ENCODE measurements around the gene ADAMTS2. TPM values are rescaled to one million over a fixed set of nuclear protein-coding genes. Genes with fewer than 3 reads are reported as not detected.

Gene ADAMTS2
- total and polyA plus RNA-seq, 10 donors: 4.0 to 101 (median 47.5) TPM

GRCh38 chr5:179168664-179169063 is 176.6 kb downstream of the ADAMTS2 start:
- Histone ChIP-seq H3K9me3 (no peaks in the 10 kb centered on the region), H3K4me1 (peaks cover 4 to 21% (median 14%) of the 10 kb centered on the region in 6 donors), H3K36me3 (peaks cover 0 to 9% (median 0%) of the 10 kb centered on the region in 6 donors), H3K4me3 (no peak overlapping the region), H3K27me3 (replicated peaks in 1 of 7) (peaks cover 0 to 25% (median 0%) of the 10 kb centered on the region in 7 donors), H3K27ac (no peak overlapping the region)
- intact Hi-C loops (cut with DNase I; ENCODE audit: low total_unique reads): no loop called here
- peak; percentile 42 for DNase-seq
- WGBS, 5 donors: 64 to 94% (median 76%) methylated on average over 6 of the region's 6 CpGs
- TF ChIP-seq POLR2AphosphoS5 (IDR thresholded peaks at IDR 0.05): no peak
- TF ChIP-seq, protein P1, sequence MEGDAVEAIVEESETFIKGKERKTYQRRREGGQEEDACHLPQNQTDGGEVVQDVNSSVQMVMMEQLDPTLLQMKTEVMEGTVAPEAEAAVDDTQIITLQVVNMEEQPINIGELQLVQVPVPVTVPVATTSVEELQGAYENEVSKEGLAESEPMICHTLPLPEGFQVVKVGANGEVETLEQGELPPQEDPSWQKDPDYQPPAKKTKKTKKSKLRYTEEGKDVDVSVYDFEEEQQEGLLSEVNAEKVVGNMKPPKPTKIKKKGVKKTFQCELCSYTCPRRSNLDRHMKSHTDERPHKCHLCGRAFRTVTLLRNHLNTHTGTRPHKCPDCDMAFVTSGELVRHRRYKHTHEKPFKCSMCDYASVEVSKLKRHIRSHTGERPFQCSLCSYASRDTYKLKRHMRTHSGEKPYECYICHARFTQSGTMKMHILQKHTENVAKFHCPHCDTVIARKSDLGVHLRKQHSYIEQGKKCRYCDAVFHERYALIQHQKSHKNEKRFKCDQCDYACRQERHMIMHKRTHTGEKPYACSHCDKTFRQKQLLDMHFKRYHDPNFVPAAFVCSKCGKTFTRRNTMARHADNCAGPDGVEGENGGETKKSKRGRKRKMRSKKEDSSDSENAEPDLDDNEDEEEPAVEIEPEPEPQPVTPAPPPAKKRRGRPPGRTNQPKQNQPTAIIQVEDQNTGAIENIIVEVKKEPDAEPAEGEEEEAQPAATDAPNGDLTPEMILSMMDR (IDR thresholded peaks at IDR 0.05 in 8 of 11, conservative IDR thresholded peaks at IDR 0.05 in 3 of 11): no peak

DNA sequence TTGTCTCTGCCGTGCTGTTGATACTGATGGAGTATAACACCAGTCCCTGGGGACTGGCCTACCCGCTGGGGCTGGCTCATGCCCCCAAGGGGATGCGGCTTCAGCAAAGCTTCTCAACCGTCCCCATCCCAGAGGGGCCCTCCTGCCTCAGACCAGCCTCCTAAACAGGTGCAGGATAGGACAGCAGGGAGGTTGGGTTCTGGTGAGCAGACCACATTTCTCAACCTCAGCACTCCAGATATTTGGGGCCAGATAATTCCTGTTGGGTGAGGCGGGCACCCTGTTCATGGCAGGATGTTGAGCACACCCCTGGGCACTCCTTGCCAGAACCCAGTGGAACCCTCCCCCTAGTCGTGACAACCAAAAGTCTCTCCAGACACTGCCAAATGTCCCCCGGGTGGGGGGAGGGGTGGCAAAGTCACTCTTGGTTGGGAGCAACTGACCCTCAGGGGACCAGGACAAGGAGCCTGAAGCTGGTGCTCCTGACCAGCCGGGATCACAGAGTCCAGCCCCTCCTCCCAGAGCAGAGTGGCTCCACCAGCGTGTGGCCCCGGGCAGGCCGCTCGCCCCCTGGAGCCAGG is 177.3 kb downstream of the ADAMTS2 start:
- peak; percentile 43 for DNase-seq
- peaks cover 0 to 25% (median 0%) of the 10 kb centered on the region in 7 donors for H3K27me3 ChIP-seq (replicated peaks in 1 of 7)
- intact Hi-C loops (cut with DNase I; ENCODE audit: low total_unique reads): loop anchor here (2.0 kb wide), 1 partner anchor 327 kb away; no protein-coding TSS in a partner anchor
- no peak overlapping the region for H3K4me3 ChIP-seq
- 77 to 88% (median 85%) methylated on average over 7 to 12 of the region's 12 CpGs for WGBS, 5 donors
- TF ChIP-seq POLR2AphosphoS5 (IDR thresholded peaks at IDR 0.05) (no peak), POLR2A (IDR thresholded peaks at IDR 0.05) (no peak)
- TF ChIP-seq, protein P1 (IDR thresholded peaks at IDR 0.05 in 8 of 11, conservative IDR thresholded peaks at IDR 0.05 in 3 of 11): no peak
- no peak overlapping the region for H3K27ac ChIP-seq
- H3K9me3 ChIP-seq: peaks cover 0 to 3% (median 0%) of the 10 kb centered on the region in 8 donors
- peaks cover 4 to 21% (median 14%) of the 10 kb centered on the region in 6 donors for H3K4me1 ChIP-seq
- H3K36me3 ChIP-seq: peaks cover 0 to 14% (median 0%) of the 10 kb centered on the region in 6 donors

DNA sequence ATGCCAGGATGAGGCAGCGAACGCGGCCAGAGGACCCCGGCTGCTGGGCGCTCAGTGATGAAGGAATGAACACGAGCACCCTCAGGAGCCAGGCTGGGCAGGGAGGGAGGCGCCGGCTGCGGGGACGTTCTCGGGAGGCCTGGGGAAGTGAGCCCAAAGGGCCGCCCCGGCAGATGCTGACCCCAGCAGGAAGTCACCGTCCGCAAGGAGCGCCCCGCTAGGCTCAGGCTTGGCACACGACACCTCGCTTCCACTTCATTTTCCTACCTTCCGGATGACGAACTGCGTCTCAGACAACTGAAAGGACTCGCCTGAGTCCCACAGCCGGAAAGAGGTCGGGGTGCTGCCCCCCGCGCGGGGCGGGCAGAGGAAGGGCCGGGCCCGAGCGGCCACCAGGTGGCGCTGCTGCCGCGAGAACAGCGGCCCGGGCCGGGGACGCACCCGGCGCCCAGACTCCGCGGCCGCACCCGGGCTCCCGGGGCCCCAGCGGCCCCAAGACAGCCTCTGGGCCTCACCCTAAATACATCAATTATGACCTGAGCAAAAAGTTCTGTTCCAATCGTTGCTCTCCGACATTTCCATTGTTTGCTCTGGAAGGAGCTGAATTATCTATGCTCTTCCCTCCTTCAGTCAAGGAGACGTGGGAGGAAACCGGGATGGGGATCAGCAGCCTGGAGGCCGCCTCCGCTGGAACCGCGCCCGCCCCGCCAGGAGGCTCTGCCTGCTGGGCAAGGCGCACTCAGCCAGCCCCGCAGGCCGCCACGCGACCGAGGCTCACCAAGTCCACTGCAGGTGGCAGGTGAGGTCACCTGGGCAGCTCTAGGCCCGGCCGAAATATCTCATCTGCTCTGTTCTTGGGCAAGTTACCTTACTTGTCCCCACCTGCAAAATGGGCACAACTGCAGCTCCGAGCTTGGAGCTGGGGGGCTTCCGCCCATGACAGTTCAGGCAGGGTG is 178.1 kb downstream of the ADAMTS2 start:
- Histone ChIP-seq H3K9me3 (peaks cover 0 to 11% (median 5%) of the 10 kb centered on the region in 8 donors), H3K36me3 (peaks cover 0 to 22% (median 0%) of the 10 kb centered on the region in 6 donors), H3K4me3 (peak overlapping the region in 7 of 8 donors; percentile 4 to 64 (median 21)), H3K4me1 (peaks cover 4 to 21% (median 14%) of the 10 kb centered on the region in 6 donors), H3K27me3 (replicated peaks in 1 of 7) (peaks cover 0 to 22% (median 0%) of the 10 kb centered on the region in 7 donors), H3K27ac (peak overlapping the region in 1 of 8 donors; percentile 17)
- intact Hi-C loops (cut with DNase I; ENCODE audit: low total_unique reads): loop anchor here (2.0 kb wide), 1 partner anchor 328 kb away; no protein-coding TSS in a partner anchor
- DNase-seq: peak; percentile 87
- TF ChIP-seq, protein P1 (IDR thresholded peaks at IDR 0.05 in 8 of 11, conservative IDR thresholded peaks at IDR 0.05 in 3 of 11): peak; percentile 21 to 98 (median 87)
- TF ChIP-seq POLR2AphosphoS5 (IDR thresholded peaks at IDR 0.05) (peak in 1 of 3 donors; percentile 57), POLR2A (IDR thresholded peaks at IDR 0.05) (no peak)
- 21 to 25% (median 22%) methylated on average over 43 to 67 of the region's 67 CpGs for WGBS, 5 donors
